HepG2 (cell line): ENCODE measurements around the gene SEMA6D.

Experiments
- MAF1 ChIP-seq: sonication (generic); formaldehyde crosslinking; IDR thresholded peaks from 2 replicates; pipeline ENCODE4 v1.5.0; 2020; ENCODE audit warnings: missing genetic modification reagents, borderline replicate concordance
- PCBP1 ChIP-seq: fragments of 200-400 bp; formaldehyde crosslinking; IDR thresholded peaks from 2 replicates; pipeline ENCODE4 v1.6.1; 2017; ENCODE audit warnings: mild to moderate bottlenecking, low read depth, low read length, borderline replicate concordance
- POLR2A ChIP-seq, 2 experiments: IDR thresholded peaks; 2 replicates each; pipeline ENCODE4 v1.6.1; 2011; ENCODE audit warnings: low read depth in 2 of 2, low read length in 2 of 2, mild to moderate bottlenecking in 1 of 2, moderate library complexity in 1 of 2; ENCODE audit not compliant: insufficient read depth in 1 of 2
- ZFP36 ChIP-seq: fragments of 150-350 bp; IDR thresholded peaks from 2 replicates; pipeline ENCODE4 v1.6.1; 2018; ENCODE audit warnings: borderline replicate concordance, low read length, low read depth; ENCODE audit not compliant: partially characterized antibody
- TF ChIP-seq, protein P1 (sequence below): sonication (generic); formaldehyde crosslinking; IDR thresholded peaks from 2 replicates; pipeline ENCODE4 v1.8.0; 2023; ENCODE audit warnings: mild to moderate bottlenecking, missing genetic modification reagents

GRCh38 chr15:47726399-47726823, 9.1 kb downstream of the SEMA6D start:
- TF ChIP-seq, protein P1, sequence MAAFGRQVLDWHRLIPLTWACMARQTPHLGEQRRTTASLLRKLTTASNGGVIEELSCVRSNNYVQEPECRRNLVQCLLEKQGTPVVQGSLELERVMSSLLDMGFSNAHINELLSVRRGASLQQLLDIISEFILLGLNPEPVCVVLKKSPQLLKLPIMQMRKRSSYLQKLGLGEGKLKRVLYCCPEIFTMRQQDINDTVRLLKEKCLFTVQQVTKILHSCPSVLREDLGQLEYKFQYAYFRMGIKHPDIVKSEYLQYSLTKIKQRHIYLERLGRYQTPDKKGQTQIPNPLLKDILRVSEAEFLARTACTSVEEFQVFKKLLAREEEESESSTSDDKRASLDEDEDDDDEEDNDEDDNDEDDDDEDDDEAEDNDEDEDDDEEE: no peak
- TF ChIP-seq ZFP36 (no peak), MAF1 (CRISPR knock-in tag) (no peak), POLR2A (IDR thresholded peaks at IDR 0.05; ENCODE audit: insufficient read depth in 1 of 2, low read depth in 2 of 2, low read length in 2 of 2) (no peak), PCBP1 (no peak)
